ENCODE data around the gene GPR179.
A peak's percentile ranks its signal among the peaks of the same experiment; 100 is the strongest.

GPR179 gene

GRCh38 chr17:38343608-38344419, at the start of gene GPR179:
Gene GPR179 (minus strand): TSS chr17:38343956. CDS start chr17:38343789, 167 bp downstream.
- DNase-seq = no peak

- no peak for DNase-seq
These were observed 35.7 kb upstream of the GPR179 start for GRCh38 chr17:38379448-38379847.

- no peak for DNase-seq
These were observed 25.5 kb upstream of the GPR179 start for GRCh38 chr17:38369124-38369886.

- DNase-seq = no peak
These were observed 21.0 kb upstream of the GPR179 start for GRCh38 chr17:38364741-38365140.

DNA sequence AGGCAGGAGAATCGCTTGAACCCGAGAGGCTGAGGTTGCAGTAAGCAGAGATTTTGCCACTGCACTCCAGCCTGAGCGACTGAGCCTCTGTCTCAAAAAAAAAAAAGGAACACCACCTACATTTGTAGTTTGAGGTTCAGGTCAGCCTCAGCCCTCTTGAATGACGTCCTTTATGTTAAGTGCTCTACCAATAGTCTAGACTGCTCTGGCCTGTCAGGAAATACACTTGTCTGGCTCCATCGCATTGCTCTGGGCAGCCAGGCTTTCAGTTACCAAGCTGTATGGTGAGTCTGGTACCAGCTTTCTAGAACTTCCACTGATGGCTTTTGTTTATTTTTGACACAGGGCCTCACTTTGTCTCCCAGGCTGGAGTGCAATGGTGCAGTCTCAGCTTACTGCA, 19.3 kb upstream of the GPR179 start:
- no peak for DNase-seq

- no peak for DNase-seq
These were observed 18.1 kb upstream of the GPR179 start for GRCh38 chr17:38361694-38362465.

GRCh38 chr17:38358586-38359513, 15.1 kb upstream of the GPR179 start:
- no peak for DNase-seq

- DNase-seq = no peak
These were observed 13.8 kb upstream of the GPR179 start for GRCh38 chr17:38357486-38358123.

DNA sequence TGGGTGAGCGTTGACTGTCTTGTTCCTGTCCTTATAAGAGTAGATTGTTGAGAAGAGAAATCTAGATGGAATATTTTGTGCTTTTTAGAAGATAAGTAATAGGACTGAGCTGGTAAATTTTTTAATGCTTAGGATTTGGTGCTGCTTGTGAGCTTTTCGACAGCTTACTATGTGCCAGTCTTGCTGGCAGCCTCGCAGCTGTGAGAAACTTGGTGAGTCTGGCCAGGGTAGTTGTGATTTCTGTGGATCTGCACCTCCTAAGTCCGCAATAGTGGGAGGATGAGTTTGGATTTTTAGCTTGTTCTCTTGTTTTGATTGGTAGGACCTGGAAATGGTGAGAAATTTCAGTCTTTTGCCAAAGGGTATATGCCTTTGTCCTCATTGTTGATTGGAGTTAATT, 11.5 kb upstream of the GPR179 start:
- no peak for DNase-seq

DNA sequence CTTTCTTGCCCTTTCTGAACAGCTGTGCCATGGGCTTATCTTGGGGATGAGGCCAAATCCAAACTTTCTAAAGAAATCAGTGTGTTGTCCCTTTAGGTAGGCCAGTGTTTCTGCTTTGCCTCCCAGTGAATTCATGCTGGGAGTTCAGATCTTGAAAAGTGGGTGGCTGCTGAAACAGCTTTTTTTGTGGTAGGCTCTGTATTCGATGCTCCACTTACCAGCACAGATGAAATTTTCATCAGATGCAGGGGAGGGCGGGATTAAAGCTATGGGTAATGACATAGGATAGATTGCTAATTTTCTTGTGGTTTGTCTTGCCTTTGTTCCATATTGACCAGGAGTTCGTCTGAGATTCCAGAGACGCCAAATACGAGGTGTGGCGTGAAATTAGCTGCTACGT, 10.7 kb upstream of the GPR179 start:
- DNase-seq = no peak

- DNase-seq = no peak
These were observed 9.9 kb upstream of the GPR179 start for GRCh38 chr17:38353668-38354067.

DNA sequence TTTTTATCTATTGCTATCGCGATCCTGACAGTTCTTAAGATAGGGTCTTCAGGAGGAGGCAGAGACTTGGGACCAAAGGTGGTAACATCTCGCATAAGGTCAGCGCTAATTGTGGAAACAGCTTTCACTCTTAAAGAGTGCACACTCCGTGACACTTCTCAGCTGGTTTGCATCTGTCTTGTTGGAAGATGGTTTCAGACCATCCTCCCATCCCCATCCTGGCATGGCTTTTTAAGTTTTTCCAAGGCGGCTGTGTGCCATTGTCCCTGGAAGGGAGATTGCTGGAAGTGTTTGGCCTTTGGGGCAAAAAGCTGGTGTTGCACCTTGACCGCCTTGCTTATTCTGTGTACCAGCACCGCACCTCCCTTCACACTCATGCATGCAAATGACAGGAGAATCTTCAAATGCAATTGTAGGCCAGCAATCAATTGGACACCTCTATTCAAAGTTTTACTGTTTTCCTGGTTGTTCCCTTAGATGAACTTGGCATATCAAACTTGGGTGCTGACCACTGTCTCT, 9.4 kb upstream of the GPR179 start:
- peak in 1 of 2 experiments; percentile 39 for DNase-seq

- DNase-seq = peak in 1 of 2 experiments; percentile 57
These were observed 8.7 kb upstream of the GPR179 start for GRCh38 chr17:38352245-38353085.

DNA sequence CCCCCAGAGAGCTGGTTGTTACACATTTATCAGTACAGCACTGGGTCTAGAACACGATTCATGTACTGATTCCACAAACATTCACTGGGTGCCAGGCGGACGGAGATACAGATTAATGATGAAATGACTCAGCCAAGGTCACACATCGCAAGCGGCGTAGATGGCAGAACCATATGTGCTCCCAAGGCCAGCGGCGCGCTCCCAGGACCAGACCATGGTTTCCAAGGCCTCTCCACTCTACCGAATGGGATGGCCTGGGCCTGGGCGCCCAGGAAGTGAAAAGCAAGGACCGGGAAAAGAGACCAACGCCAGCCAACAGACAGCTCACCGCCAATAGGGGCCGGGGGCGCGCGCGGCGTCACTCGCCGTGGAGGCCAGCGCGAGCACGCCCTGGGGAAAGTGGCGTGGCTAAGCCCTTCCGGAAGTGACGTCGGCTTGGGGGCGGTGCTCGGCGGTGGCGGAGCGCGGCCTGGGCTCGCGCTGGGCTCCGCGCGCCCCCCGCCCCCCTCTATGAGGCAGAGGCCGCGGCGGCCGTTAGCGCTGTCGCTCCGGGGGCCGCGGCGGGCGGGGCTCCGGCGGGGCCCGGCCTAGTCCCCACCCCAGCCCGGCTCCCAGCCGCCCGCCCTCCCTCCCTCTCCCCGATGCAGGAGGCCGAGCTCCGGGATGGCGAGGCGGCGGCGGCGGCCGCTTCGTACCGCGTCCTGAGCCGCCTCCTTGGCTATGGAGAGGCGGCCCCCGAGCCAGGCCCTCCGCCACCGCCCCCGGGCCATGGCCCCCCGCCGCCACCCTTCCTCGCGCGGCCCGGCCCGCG, 7.9 kb upstream of the GPR179 start, which contains the start of gene SOCS7:
TSS of gene SOCS7 (plus strand) at position 433 of the 811 bp plus-strand sequence. CDS start at position 642, 209 bp downstream.
- DNase-seq = peak; percentile 52 to 96

DNA sequence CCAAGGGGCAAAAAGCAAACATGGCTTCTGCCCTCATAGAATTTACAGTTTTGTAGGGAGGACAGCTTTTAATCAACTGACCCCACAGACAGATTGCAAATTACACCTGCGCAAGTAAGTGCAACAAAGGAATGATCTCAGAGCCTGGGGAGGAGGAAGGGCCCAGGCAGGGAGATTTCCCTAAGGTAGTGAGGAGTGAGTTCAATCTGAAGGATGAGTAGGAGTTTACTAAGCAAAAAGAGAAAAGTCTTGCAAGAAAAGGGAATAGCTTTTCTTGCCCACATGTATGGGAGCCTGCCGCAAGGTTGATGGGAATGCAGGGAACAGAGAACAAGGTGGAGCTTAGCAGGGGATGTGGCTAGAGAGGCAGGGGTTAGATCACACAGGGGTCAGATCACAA, 6.3 kb upstream of the GPR179 start:
- DNase-seq = no peak

- peak; percentile 80 to 90 for DNase-seq
These were observed 5.5 kb upstream of the GPR179 start for GRCh38 chr17:38349097-38349730.

DNA sequence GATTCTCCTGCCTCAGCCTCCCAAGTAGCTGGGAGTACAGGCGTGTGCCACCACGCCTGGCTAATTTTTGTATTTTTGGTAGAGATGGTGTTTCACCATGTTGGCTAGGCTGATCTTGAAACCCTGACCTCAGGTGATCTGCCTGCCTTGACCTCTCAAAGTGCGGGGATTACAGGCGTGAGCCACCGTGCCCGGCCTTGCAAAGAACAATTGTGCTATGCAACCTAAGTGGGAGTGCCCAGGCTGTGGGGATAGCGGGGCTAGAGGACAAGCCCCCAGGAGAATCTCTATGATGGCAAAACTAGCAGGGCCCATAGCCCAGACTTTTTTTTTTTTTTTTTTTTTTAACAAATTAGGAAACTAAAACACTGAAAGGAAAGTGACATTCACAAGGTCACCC, 2.0 kb upstream of the GPR179 start:
- no peak for DNase-seq

DNA sequence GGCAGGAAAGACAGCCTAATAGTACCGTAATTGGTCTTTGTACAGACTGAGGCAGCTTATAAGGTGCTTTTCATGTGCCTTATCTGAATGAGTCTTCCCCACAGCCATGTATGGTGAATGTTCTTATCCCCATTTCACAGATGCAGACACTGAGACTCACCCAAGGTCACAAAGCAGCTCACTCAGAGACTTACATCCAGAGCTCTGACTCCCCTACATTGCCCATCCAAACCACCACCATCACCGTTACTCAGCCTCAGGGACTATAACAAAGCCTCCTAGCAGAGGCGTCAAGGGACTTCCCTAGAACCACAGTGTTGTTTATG, 627 bp upstream of the GPR179 start:
- DNase-seq = no peak

All from NCI-H526 (cell line).